K562 (cell line): Measurements from ENCODE around the gene PAN2. TPM values are rescaled to one million over a fixed set of nuclear protein-coding genes. Genes with fewer than 3 reads are reported as not detected.
A peak's percentile ranks its signal among the peaks of the same experiment; 100 is the strongest.

Experiments
- CBFA2T2 ChIP-seq: fragments of 450-650 bp; conservative IDR thresholded peaks from 2 replicates; pipeline ENCODE4 v1.6.1; 2017; ENCODE audit warnings: mild to moderate bottlenecking
- KDM2B ChIP-seq: fragments of 250-450 bp; sonication (Bioruptor Pico); IDR thresholded peaks from 2 replicates; pipeline ENCODE4 v1.8.0; 2021; ENCODE audit warnings: mild to moderate bottlenecking, moderate library complexity
- MYNN ChIP-seq, 2 experiments: sonication (generic); formaldehyde crosslinking in 1 of 2; IDR thresholded peaks; 2 replicates each; pipeline versions ENCODE4 v1.5.0 to v1.6.1; 2016 to 2020; ENCODE audit warnings: antibody characterized with exemption in 1 of 2, missing genetic modification reagents in 1 of 2
- XRCC3 ChIP-seq: fragments of 450-650 bp; IDR thresholded peaks from 2 replicates; pipeline ENCODE4 v1.6.1; 2017; ENCODE audit warnings: mild to moderate bottlenecking, moderate library complexity
- polyA plus RNA-seq, 8 experiments: library from polyadenylated mRNA; depleted of rRNA in 4 of 8; stranded (reverse) in 5 of 8; unstranded in 3 of 8; fragments of >200 nt; fragmentation: Nextera tagmentation in 2 of 8; fragmentation: Illumina TruSeq in 1 of 8; extraction: Ambion mirVana in 2 of 8; extraction: Trizol in 1 of 8; gene quantifications; 2 replicates each; pipeline versions ENCODE4 v1.2.1 to v1.2.3, GENCODE V29; 2011 to 2014; ENCODE audit warnings: inconsistent platforms in 1 of 8, missing spikeins in 1 of 8
- total RNA-seq, 7 experiments: library from RNA; depleted of rRNA in 6 of 7; stranded (reverse); fragments of >200 nt in 6 of 7; fragmentation: Illumina TruSeq in 2 of 7; extraction: Trizol in 2 of 7; gene quantifications; 2 replicates each; pipeline versions ENCODE4 v1.2.1 to v1.2.3, GENCODE V29; 2011 to 2021; ENCODE audit warnings: low replicate concordance in 1 of 7
- TF ChIP-seq, protein P1 (sequence below): fragments of 450-650 bp; IDR thresholded peaks from 2 replicates; pipeline ENCODE4 v1.6.1; 2016; ENCODE audit warnings: low read depth
- TF ChIP-seq, protein P2 (sequence below), 2 experiments: fragments of 250-450 bp in 1 of 2; fragments of 450-650 bp in 1 of 2; sonication (Bioruptor Pico) in 1 of 2; IDR thresholded peaks; 2 replicates each; pipeline versions ENCODE4 v1.6.1 to v1.8.0; 2016 to 2021; ENCODE audit warnings: mild to moderate bottlenecking in 2 of 2, moderate library complexity in 2 of 2, missing compliant biosample characterization in 1 of 2, missing genetic modification characterization in 1 of 2
- TF ChIP-seq, protein P3 (sequence below): fragments of 250-450 bp; sonication (Bioruptor Pico); IDR thresholded peaks from 2 replicates; pipeline ENCODE4 v1.4.0; 2020
- TF ChIP-seq, protein P4 (sequence below): fragments of 450-650 bp; IDR thresholded peaks from 2 replicates; pipeline ENCODE4 v1.6.1; 2016; ENCODE audit warnings: mild to moderate bottlenecking

Gene PAN2
- total and polyA plus RNA-seq, 9 of the 15 experiments (the other 6 are each of a cell fraction or from before 2014, with no cell fraction given): 15.0 to 66.1 (median 25.9) TPM

DNA sequence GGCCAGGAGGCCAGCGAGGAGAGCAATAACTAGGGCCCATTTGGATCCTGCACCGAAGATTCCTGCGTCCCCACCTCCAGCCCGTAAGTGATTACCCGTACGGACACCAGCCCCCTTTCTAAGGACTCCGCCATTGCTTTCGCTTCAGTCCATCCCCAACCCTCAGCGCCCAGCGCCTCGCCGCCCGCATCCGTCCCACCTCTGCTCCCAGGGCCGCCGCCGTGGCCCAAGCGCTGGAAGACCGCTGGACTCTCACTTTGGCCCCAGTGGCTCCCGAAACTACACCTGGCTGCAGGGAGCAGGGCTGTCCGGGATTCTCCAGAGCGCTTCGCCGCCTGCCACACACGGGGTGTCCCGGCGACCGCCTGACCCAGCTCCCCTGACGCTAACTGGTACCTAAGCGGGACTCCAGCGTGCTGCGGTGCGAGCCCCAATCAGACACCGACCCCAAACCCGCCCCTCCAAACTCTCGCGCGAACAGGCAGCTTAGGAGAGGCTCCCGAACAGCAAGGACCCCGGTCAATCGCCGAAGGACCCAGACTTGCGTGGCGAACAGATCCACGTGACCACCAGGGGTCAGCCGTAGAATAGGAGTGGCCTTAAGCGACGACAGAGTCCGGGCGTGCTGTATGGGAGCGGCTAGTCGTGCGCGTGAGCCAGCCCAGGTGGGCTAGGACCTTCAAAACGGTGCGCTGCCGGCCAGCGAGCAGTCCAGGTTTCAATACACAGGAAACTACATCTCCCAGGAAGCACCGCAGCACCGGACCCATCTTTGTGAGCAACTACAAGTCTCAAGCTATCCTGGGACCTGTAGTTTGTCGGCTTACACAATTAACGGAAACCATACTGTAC, 18.0 kb downstream of the PAN2 start, which contains the start of gene CNPY2 (continued):
- TF ChIP-seq, protein P1, sequence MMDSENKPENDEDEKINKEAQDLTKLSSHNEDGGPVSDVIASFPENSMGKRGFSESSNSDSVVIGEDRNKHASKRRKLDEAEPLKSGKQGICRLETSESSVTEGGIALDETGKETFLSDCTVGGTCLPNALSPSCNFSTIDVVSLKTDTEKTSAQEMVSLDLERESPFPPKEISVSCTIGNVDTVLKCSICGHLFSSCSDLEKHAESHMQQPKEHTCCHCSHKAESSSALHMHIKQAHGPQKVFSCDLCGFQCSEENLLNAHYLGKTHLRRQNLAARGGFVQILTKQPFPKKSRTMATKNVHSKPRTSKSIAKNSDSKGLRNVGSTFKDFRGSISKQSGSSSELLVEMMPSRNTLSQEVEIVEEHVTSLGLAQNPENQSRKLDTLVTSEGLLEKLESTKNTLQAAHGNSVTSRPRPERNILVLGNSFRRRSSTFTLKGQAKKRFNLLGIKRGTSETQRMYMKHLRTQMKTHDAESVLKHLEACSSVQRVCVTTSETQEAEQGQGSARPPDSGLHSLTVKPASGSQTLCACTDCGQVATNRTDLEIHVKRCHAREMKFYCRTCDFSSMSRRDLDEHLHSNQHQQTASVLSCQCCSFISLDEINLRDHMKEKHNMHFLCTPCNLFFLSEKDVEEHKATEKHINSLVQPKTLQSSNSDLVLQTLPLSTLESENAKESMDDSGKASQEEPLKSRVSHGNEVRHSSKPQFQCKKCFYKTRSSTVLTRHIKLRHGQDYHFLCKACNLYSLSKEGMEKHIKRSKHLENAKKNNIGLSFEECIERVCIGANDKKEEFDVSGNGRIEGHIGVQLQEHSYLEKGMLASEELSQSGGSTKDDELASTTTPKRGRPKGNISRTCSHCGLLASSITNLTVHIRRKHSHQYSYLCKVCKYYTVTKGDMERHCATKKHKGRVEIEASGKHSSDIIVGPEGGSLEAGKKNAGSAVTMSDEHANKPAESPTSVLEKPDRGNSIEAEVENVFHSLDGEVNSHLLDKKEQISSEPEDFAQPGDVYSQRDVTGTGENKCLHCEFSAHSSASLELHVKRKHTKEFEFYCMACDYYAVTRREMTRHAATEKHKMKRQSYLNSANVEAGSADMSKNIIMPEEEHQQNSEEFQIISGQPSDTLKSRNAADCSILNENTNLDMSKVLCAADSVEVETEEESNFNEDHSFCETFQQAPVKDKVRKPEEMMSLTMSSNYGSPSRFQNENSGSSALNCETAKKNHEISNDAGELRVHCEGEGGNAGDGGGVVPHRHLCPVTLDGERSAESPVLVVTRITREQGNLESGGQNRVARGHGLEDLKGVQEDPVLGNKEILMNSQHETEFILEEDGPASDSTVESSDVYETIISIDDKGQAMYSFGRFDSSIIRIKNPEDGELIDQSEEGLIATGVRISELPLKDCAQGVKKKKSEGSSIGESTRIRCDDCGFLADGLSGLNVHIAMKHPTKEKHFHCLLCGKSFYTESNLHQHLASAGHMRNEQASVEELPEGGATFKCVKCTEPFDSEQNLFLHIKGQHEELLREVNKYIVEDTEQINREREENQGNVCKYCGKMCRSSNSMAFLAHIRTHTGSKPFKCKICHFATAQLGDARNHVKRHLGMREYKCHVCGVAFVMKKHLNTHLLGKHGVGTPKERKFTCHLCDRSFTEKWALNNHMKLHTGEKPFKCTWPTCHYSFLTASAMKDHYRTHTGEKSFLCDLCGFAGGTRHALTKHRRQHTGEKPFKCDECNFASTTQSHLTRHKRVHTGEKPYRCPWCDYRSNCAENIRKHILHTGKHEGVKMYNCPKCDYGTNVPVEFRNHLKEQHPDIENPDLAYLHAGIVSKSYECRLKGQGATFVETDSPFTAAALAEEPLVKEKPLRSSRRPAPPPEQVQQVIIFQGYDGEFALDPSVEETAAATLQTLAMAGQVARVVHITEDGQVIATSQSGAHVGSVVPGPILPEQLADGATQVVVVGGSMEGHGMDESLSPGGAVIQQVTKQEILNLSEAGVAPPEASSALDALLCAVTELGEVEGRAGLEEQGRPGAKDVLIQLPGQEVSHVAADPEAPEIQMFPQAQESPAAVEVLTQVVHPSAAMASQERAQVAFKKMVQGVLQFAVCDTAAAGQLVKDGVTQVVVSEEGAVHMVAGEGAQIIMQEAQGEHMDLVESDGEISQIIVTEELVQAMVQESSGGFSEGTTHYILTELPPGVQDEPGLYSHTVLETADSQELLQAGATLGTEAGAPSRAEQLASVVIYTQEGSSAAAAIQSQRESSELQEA: no peak
- TF ChIP-seq KDM2B (CRISPR knock-in tag) (no peak), CBFA2T2 (peak; percentile 57; the same call in 1 of the 2 replicates), XRCC3 (no peak), MYNN (IDR thresholded peaks at IDR 0.05) (0 out of 2 replicates have a peak, but pooled peaks have one; percentile 3), MYNN (CRISPR knock-in tag; IDR thresholded peaks at IDR 0.05) (no peak)
- TF ChIP-seq, protein P2, sequence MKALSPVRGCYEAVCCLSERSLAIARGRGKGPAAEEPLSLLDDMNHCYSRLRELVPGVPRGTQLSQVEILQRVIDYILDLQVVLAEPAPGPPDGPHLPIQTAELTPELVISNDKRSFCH (CRISPR knock-in tag; IDR thresholded peaks at IDR 0.05): no peak
- TF ChIP-seq, protein P2 (tag; IDR thresholded peaks at IDR 0.05): no peak
- TF ChIP-seq, protein P3, sequence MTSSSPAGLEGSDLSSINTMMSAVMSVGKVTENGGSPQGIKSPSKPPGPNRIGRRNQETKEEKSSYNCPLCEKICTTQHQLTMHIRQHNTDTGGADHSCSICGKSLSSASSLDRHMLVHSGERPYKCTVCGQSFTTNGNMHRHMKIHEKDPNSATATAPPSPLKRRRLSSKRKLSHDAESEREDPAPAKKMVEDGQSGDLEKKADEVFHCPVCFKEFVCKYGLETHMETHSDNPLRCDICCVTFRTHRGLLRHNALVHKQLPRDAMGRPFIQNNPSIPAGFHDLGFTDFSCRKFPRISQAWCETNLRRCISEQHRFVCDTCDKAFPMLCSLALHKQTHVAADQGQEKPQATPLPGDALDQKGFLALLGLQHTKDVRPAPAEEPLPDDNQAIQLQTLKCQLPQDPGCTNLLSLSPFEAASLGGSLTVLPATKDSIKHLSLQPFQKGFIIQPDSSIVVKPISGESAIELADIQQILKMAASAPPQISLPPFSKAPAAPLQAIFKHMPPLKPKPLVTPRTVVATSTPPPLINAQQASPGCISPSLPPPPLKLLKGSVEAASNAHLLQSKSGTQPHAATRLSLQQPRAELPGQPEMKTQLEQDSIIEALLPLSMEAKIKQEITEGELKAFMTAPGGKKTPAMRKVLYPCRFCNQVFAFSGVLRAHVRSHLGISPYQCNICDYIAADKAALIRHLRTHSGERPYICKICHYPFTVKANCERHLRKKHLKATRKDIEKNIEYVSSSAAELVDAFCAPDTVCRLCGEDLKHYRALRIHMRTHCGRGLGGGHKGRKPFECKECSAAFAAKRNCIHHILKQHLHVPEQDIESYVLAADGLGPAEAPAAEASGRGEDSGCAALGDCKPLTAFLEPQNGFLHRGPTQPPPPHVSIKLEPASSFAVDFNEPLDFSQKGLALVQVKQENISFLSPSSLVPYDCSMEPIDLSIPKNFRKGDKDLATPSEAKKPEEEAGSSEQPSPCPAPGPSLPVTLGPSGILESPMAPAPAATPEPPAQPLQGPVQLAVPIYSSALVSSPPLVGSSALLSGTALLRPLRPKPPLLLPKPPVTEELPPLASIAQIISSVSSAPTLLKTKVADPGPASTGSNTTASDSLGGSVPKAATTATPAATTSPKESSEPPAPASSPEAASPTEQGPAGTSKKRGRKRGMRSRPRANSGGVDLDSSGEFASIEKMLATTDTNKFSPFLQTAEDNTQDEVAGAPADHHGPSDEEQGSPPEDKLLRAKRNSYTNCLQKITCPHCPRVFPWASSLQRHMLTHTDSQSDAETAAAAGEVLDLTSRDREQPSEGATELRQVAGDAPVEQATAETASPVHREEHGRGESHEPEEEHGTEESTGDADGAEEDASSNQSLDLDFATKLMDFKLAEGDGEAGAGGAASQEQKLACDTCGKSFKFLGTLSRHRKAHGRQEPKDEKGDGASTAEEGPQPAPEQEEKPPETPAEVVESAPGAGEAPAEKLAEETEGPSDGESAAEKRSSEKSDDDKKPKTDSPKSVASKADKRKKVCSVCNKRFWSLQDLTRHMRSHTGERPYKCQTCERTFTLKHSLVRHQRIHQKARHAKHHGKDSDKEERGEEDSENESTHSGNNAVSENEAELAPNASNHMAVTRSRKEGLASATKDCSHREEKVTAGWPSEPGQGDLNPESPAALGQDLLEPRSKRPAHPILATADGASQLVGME (CRISPR knock-in tag): no peak
- TF ChIP-seq, protein P4, sequence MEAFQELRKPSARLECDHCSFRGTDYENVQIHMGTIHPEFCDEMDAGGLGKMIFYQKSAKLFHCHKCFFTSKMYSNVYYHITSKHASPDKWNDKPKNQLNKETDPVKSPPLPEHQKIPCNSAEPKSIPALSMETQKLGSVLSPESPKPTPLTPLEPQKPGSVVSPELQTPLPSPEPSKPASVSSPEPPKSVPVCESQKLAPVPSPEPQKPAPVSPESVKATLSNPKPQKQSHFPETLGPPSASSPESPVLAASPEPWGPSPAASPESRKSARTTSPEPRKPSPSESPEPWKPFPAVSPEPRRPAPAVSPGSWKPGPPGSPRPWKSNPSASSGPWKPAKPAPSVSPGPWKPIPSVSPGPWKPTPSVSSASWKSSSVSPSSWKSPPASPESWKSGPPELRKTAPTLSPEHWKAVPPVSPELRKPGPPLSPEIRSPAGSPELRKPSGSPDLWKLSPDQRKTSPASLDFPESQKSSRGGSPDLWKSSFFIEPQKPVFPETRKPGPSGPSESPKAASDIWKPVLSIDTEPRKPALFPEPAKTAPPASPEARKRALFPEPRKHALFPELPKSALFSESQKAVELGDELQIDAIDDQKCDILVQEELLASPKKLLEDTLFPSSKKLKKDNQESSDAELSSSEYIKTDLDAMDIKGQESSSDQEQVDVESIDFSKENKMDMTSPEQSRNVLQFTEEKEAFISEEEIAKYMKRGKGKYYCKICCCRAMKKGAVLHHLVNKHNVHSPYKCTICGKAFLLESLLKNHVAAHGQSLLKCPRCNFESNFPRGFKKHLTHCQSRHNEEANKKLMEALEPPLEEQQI: no peak
